ENCODE measurements around the gene DOCK3. TPM values are rescaled to one million over a fixed set of nuclear protein-coding genes. Genes with fewer than 3 reads are reported as not detected.
A peak's percentile ranks its signal among the peaks of the same experiment; 100 is the strongest.
"Not testable (repeated sequence)": the region's sequence is repeated elsewhere in the genome, so short reads cannot be mapped to it uniquely, and the experiment has no call there.

DOCK3 gene
- total RNA-seq, 1 donor from 2014 or later: 0.51 TPM

- DNase-seq: no peak
Measured at GRCh38 chr3:51332156-51332555, 657.4 kb downstream of the DOCK3 start.

DNA sequence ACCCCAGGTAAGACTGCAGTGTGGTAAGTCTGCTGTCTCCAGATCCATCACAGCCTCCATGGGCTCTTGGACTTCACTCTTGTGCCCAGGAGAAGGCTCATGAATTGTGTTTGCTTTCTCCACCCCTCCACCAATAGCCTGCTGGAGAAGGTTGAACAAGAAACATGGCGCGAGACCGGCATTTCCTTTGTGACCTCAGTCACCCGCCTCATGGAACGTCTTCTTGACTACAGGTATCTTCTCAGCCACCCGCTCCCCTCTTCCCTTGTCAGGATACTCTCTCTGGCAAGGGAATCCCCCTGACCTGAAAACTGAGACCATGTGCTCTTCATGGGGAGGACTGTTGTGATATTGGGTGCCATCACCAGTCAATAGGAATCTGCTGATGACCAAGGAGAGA, 658.3 kb downstream of the DOCK3 start:
- DNase-seq: no peak

- no peak for DNase-seq
Measured at GRCh38 chr3:51336261-51336660, 661.5 kb downstream of the DOCK3 start.

DNA sequence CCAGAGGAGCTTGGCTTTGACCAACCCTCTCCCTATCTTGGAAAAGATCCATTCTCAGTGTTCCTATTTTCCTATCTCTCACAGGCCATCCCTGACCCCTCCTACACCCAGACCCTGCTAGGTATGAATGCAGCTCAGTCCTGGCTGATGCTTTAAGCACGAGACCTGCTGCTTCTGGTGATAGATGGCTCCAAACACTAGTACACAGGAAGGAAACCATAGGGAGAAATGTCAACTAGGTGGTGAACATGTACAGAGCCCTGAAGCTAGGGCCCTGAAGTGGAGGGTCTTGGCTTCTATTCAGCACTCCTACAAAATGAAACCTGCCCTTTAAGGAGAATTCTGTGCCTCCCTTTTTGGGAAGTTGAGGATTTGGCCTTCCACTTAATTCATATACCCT, 662.9 kb downstream of the DOCK3 start:
- DNase-seq: no peak

GRCh38 chr3:51338632-51339031, 663.9 kb downstream of the DOCK3 start:
- DNase-seq: no peak

GRCh38 chr3:51340013-51340829, 665.5 kb downstream of the DOCK3 start:
- peak; percentile 16 for DNase-seq

- DNase-seq: peak; percentile 6
Measured at GRCh38 chr3:51340989-51341636, 666.4 kb downstream of the DOCK3 start.

- no peak for DNase-seq
Measured at GRCh38 chr3:51343918-51344687, 669.4 kb downstream of the DOCK3 start.

DNA sequence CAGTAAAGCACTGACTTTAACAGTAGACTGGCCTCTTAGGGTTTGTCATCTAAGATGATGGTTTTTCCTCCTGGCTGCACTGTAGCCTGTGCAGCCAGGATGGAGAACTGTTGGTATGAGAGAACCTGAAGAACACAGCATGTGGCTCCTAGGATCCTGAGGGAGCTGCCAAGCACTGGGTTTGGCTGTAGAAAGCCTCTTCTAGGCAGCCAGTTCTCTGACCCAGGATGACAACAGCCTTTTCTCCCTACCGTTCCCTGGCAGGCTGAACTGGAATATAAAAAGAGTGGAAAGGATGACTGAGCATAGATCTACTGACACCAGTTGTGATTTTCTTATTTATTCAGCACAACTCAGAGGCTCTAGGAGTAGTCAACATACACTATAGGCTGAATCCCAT, 676.0 kb downstream of the DOCK3 start:
- no peak for DNase-seq

DNA sequence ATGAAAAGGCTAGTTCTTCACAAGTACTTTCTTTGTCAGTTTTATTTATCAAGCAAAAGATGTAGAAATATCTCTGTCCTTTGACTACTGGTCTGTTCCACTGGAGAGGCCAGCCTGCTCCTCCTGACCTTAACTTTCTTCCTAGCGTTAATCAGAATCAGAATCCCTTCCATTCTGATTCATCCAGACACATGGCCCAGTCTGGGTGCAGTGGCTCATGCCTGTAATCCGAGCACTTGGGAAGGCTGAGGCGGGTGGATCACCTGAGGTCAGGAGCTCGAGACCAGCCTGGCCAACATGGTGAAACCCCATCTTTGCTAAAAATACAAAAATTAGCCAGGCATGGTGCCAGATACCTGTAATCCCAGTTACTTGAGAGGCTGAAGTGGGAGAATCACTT, 678.4 kb downstream of the DOCK3 start:
- DNase-seq: no peak

DNA sequence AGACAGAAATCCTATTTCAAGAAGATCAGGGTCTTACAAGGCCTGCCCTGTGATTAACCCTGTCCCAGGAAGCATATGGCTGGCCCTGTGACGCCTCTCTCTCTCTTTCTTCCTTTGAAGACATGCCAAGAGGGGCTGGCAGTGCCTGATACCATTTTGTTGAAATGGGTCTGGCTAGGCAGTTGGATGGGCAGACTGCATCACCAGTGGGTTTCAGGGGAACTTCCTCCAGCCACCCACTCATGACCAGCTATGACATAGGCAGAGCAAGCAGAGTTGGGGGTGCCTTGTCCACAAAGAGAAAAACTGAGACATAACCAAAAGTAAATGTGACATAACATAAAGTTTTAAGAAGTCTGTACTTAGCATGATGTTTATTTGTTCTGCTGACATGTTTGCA, 679.0 kb downstream of the DOCK3 start:
- no peak for DNase-seq

DNA sequence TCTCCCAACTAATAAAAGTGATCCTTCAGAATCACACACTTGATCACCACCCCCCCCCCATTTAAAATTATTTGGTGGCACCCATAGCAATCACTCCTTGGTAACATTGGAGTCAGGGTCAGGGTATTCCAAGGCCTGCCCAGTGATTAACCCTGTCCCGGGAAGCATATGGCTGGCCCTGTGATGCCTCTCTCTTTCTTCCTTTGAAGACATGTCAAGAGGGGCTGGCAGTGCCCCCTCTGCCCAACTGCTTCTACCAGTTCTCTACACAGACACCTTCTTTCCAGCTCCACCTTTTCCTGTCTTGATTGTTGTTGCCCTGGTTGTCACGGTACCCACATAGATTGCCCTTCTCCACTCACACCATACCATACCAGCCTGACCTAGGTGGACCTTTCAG, 679.4 kb downstream of the DOCK3 start:
- no peak for DNase-seq

DNA sequence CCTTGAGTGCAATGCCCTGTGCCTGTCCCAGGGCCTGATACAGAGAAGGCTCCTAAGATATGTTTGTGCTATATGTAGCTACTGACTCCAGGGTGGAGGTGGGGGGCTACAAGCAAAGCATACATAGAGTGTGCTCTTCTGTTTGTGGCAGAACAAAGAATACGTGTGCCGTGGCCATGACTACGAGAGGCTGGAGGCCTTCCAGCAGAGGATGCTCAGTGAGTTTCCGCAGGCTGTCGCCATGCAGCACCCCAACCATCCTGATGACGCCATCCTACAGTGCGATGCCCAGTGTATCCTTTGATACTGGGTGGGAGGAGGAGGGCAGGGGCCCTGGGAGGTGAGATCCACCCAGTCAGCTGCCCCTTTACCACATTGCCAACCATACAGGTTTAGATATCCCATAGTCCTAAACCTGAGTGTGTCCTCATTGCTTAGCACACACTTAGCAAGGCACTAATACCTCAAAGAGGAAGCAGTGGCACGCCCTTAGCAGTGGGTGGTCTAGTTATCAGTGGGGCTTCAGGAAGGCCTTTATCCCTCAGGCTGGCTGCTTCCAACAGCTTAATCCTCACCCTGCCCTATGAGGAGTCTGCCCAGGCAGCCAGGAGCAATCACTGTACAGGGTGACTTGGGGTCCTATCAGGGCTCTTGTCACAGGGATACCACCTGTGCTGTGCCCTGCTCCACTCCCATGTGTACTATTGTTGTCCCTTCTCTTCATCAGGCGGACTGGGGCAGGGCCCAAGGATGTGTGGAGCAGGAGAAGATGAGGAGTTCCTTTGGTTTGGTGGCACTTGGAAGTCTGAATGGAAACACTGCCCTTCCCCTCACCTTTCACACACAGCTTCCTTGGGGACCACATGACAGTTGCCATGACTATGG, 680.2 kb downstream of the DOCK3 start:
- no peak for DNase-seq

DNA sequence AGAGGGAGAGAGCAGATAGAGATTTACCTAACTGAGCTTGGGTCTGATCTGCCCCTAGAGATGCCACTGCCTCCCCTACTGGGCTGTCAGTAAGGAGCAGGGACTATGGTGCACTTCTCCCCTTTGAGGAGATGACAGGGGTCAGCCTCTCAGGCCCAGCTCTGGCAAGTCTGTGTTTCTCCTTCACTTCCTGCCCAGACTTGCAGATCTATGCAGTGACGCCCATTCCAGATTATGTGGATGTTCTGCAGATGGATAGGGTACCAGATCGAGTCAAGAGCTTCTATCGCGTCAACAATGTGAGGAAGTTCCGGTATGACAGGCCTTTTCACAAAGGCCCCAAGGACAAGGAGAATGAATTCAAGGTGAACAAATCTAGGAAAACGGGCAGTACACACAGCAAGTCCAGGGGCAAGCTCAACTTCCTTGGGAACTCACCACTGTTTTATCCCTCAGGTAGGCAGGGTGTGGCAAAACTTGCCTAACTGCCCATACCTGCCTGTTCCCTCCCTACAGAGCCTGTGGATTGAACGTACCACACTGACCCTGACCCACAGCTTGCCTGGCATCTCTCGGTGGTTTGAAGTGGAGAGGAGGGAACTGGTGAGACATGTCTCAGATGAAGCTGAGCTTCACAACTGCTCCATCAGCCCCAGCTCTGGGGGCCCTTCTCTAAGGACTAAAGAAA, 681.3 kb downstream of the DOCK3 start:
- DNase-seq: no peak

DNA sequence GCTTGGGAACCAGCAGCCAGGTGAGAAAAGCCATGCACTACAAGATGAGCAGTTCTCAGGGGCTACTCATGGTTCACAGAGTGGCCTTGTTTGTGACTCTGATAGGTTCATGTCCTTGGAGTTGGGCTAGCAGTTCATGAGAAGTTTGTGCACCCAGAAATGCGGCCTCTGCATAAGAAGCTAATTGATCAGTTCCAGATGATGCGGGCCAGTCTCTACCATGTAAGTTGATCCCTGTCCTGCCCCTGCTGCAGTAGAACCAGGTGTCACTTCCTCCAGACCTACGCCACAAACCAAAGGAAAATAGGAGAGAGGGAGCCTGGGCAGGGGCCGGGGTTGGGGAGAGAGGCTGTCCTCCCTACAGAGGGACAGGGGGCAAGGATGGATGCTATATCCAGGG, 683.1 kb downstream of the DOCK3 start:
- no peak for DNase-seq

GRCh38 chr3:51358981-51359380, 684.3 kb downstream of the DOCK3 start:
- DNase-seq: no peak

DNA sequence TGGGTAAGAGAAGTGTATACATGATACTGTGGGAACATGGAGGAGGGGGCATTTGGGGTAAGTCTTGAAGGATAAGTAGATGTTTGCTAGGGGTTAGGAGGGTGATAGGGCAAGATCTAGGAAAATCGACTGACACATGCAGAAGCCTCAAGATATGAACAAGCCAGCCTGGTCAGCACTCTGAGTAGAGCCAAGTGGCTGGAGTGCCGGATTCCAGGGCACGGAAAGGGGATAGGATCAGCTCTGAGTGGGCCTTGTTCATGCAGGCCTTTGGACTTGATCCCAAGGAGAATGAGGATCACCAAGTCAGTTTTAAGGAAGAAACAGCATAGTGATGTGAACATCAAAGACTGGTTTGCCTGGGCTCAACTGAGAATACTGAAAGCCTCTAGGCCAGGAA, 686.1 kb downstream of the DOCK3 start:
- DNase-seq: no peak

GRCh38 chr3:51361746-51362145, 687.0 kb downstream of the DOCK3 start:
- no peak for DNase-seq

GRCh38 chr3:51362476-51362875, 687.7 kb downstream of the DOCK3 start:
- DNase-seq: no peak

- not testable (repeated sequence) for DNase-seq
Measured at GRCh38 chr3:51368276-51368675, 693.5 kb downstream of the DOCK3 start.

- peak; percentile 85 for DNase-seq
Measured at GRCh38 chr3:51371943-51372557, 697.3 kb downstream of the DOCK3 start.

Data from tongue (tissue), 2 donors.